K562 (cell line): ENCODE measurements around the gene ZFP64. TPM values are rescaled to one million over a fixed set of nuclear protein-coding genes. Genes with fewer than 3 reads are reported as not detected.

Experiments
- ARID3B ChIP-seq: fragments of 250-450 bp; sonication (Bioruptor Pico); IDR thresholded peaks from 2 replicates; pipeline ENCODE4 v1.4.0; 2020; ENCODE audit warnings: borderline replicate concordance
- ATF7 ChIP-seq: fragments of 450-650 bp; IDR thresholded peaks from 2 replicates; pipeline ENCODE4 v1.7.1; 2014; ENCODE audit warnings: mild to moderate bottlenecking, moderate library complexity
- BCLAF1 ChIP-seq, 2 experiments: fragments of 450-650 bp in 1 of 2; IDR thresholded peaks; 2 replicates each; pipeline ENCODE4 v1.6.1; 2011 to 2017; ENCODE audit warnings: low read depth in 2 of 2, antibody characterized with exemption in 1 of 2, borderline replicate concordance in 1 of 2, low read length in 1 of 2, mild to moderate bottlenecking in 1 of 2, mixed read lengths in 1 of 2; ENCODE audit not compliant: control insufficient read depth in 1 of 2
- CBX1 ChIP-seq: sonication (generic); IDR thresholded peaks from 2 replicates; pipeline ENCODE4 v1.6.1; 2016; ENCODE audit warnings: antibody characterized with exemption, low read depth, mild to moderate bottlenecking
- CHD1 ChIP-seq: fragments of 200-600 bp; sonication (generic); IDR thresholded peaks from one replicate; pipeline ENCODE4 v1.6.1; 2012; ENCODE audit warnings: mild to moderate bottlenecking, moderate library complexity, low read length, inconsistent platforms
- DDX20 ChIP-seq: fragments of 450-650 bp; IDR thresholded peaks from 2 replicates; pipeline ENCODE4 v1.6.1; 2016; ENCODE audit warnings: missing genetic modification characterization, low read depth, mild to moderate bottlenecking, missing compliant biosample characterization, moderate library complexity
- E2F8 ChIP-seq: fragments of 450-650 bp; IDR thresholded peaks from 2 replicates; pipeline ENCODE4 v1.7.1; 2018; ENCODE audit warnings: mild to moderate bottlenecking, low read depth; ENCODE audit not compliant: partially characterized antibody
- ERF ChIP-seq: fragments of 450-650 bp; formaldehyde crosslinking; IDR thresholded peaks from 2 replicates; pipeline ENCODE4 v1.4.0; 2020; ENCODE audit warnings: mild to moderate bottlenecking, mixed read lengths
- FOS ChIP-seq: IDR thresholded peaks from 3 replicates; pipeline ENCODE4 v1.6.1; 2011; ENCODE audit not compliant: insufficient read length; ENCODE audit errors: extremely low read depth
- FOXA3 ChIP-seq, 2 experiments: fragments of 450-650 bp in 1 of 2; sonication (generic) in 1 of 2; formaldehyde crosslinking; IDR thresholded peaks in 1 of 2; conservative IDR thresholded peaks in 1 of 2; 2 replicates each; pipeline versions ENCODE4 v1.4.0 to v1.8.0; 2020 to 2022; ENCODE audit warnings: mild to moderate bottlenecking in 2 of 2, missing genetic modification reagents in 1 of 2
- HDAC3 ChIP-seq: fragments of 450-650 bp; IDR thresholded peaks from 2 replicates; pipeline ENCODE4 v1.6.1; 2018; ENCODE audit warnings: borderline replicate concordance, mild to moderate bottlenecking, moderate library complexity; ENCODE audit not compliant: partially characterized antibody
- MEF2A ChIP-seq: IDR thresholded peaks from 2 replicates; pipeline ENCODE4 v1.6.1; 2011; ENCODE audit warnings: low read depth, mild to moderate bottlenecking, low read length, moderate library complexity; ENCODE audit not compliant: control insufficient read depth
- NEUROD1 ChIP-seq: fragments of 150-350 bp; IDR thresholded peaks from 2 replicates; pipeline ENCODE4 v1.6.1; 2014; ENCODE audit warnings: borderline replicate concordance, low read length, low read depth; ENCODE audit not compliant: partially characterized antibody
- SIX5 ChIP-seq, 2 experiments: IDR thresholded peaks; 2 replicates each; pipeline ENCODE4 v1.6.1; 2011; ENCODE audit warnings: low read length in 2 of 2, borderline replicate concordance in 1 of 2, low read depth in 1 of 2, mild to moderate bottlenecking in 1 of 2, moderate library complexity in 1 of 2; ENCODE audit not compliant: insufficient read depth in 1 of 2
- SP1 ChIP-seq: sonication (generic); formaldehyde crosslinking; IDR thresholded peaks from 2 replicates; pipeline ENCODE4 v1.8.1; 2022; ENCODE audit warnings: mild to moderate bottlenecking, missing genetic modification reagents
- SRSF7 ChIP-seq: fragments of 200-400 bp; formaldehyde crosslinking; optimal IDR thresholded peaks from 2 replicates; pipeline ENCODE3; 2017; ENCODE audit warnings: mild to moderate bottlenecking, low read depth, low read length
- polyA plus RNA-seq, 8 experiments: library from polyadenylated mRNA; depleted of rRNA in 4 of 8; stranded (reverse) in 5 of 8; unstranded in 3 of 8; fragments of >200 nt; fragmentation: Nextera tagmentation in 2 of 8; fragmentation: Illumina TruSeq in 1 of 8; extraction: Ambion mirVana in 2 of 8; extraction: Trizol in 1 of 8; gene quantifications; 2 replicates each; pipeline versions ENCODE4 v1.2.1 to v1.2.3, GENCODE V29; 2011 to 2014; ENCODE audit warnings: inconsistent platforms in 1 of 8, missing spikeins in 1 of 8
- total RNA-seq, 7 experiments: library from RNA; depleted of rRNA in 6 of 7; stranded (reverse); fragments of >200 nt in 6 of 7; fragmentation: Illumina TruSeq in 2 of 7; extraction: Trizol in 2 of 7; gene quantifications; 2 replicates each; pipeline versions ENCODE4 v1.2.1 to v1.2.3, GENCODE V29; 2011 to 2021; ENCODE audit warnings: low replicate concordance in 1 of 7
- TF ChIP-seq, protein P1 (sequence below): fragments of 250-450 bp; sonication (Bioruptor Pico); IDR thresholded peaks from 2 replicates; pipeline ENCODE4 v1.8.0; 2022; ENCODE audit warnings: moderate library complexity, mild to moderate bottlenecking, inconsistent platforms

Gene ZFP64
- total and polyA plus RNA-seq, 9 of the 15 experiments (the other 6 are each of a cell fraction or from before 2014, with no cell fraction given), result 1.4 to 13.4 (median 7.0) TPM

DNA sequence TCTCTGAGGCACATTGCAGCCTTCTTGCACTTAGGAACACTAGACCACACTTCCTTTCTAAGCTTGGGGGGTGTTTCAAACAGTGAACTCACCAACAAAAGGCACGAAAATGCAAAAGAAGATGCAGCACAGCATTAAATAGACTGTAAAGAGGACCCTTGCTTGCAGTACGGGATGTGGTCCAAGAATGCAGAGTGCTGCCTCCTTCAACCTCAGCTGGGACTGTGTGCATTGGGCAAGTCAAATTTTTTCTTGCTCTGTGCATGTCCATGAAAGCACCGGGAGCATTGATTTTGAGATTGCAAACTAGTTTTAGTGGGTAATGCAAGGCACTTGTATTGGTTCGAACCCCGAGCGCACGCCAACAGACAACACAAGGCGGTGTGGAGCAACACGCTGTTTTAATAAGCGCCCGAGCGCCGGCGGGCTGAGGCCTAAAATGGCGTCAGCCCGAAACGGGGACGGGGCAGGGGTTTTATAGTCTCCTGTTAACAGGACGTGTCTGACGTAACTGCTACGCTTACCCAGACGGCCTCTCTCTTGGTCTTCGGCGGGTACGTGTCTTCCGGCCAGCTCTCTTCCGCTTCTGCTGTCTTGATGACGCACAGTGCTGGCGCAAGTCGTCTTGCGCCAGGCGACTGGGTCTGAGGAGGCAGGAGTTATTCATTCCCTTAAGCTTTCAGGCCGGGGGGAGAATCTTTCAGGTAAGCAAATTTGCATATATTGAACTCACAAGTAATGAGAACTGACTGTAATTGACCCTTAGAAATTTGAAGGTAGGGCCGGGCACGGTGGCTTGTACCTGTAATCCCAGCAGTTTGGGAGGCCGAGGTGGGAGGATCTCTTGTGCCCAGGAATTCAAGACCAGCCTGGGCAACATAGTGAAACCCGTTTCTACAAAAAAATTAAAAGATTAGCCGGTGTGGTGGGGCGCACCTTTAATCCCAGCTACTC is 18.7 kb upstream of the ZFP64 start (continued):
- no peak for TF ChIP-seq ARID3B (CRISPR knock-in tag)
- no peak for TF ChIP-seq BCLAF1 (IDR thresholded peaks at IDR 0.05; ENCODE audit: borderline replicate concordance in 1 of 2, control insufficient read depth in 1 of 2, low read depth in 2 of 2, low read length in 1 of 2)
- TF ChIP-seq SIX5 (IDR thresholded peaks at IDR 0.05; ENCODE audit: borderline replicate concordance in 1 of 2, insufficient read depth in 1 of 2, low read depth in 1 of 2, low read length in 2 of 2), result no peak
- no peak for TF ChIP-seq ERF (CRISPR knock-in tag)
- no peak for TF ChIP-seq SRSF7
- TF ChIP-seq FOXA3 (CRISPR knock-in tag; conservative IDR thresholded peaks at IDR 0.05 in 1 of 2, IDR thresholded peaks at IDR 0.05 in 1 of 2), result no peak
- TF ChIP-seq SP1, result no peak
- no peak for TF ChIP-seq E2F8
- TF ChIP-seq HDAC3, result no peak
- peak; percentile 85 for TF ChIP-seq ATF7
- TF ChIP-seq CHD1, result peak; percentile 40
- no peak for TF ChIP-seq DDX20 (tag)
- TF ChIP-seq MEF2A, result no peak
- TF ChIP-seq, protein P1, sequence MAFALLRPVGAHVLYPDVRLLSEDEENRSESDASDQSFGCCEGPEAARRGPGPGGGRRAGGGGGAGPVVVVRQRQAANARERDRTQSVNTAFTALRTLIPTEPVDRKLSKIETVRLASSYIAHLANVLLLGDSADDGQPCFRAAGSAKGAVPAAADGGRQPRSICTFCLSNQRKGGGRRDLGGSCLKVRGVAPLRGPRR (CRISPR knock-in tag), result no peak
- no peak for TF ChIP-seq CBX1
- TF ChIP-seq FOS, result no peak
- TF ChIP-seq NEUROD1, result no peak
- TF ChIP-seq, all 486 proteins: peak for 61
